Activated naive CD4-positive, alpha-beta T cell (primary cell): ENCODE results near the gene LRP8.

Experiments used
- DNase-seq, 4 experiments: peaks; one replicate each; lab custom pipeline; 2025; lab: John Stamatoyannopoulos, UW

The LRP8 gene

DNA sequence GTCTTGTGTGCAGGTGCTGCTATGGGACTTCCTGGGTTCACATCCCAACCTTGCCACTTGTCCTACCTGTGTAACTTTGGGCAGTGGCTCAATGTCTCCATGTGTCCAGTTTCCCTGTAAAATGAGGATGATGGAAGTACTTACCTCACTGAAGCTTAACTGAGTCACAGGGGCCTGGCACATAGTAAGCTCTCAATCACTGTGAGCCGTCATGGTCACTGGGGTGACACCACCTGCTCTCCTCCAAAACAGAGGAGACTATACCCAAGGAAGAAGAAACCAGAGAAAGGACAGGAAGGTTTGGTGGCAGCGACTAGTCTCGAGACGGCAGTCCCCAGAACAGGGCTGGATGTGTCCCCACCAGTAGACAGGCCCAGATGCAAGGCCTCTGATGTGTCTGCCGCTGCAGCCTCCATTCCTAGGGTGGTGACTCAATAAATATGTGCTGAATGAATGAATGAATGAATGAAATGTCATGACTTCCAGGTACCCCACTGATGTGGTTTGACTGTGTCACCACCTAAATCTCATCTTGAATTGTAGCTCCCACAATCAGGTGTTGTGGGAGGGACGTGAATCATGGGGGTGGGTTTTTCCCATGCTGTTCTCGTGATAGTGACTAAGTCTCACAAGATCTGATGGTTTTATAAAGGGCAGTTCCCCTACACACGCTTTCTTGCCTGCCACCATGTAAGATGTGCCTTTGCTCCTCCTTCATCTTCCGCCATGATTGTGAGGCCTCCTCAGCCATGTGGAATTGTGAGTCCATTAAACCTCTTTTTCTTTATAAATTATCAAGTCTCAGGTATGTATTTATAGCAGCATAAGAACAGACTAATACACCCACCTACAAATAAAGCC is 13.0 kb upstream of the LRP8 start:
- DNase-seq: no peak

DNA sequence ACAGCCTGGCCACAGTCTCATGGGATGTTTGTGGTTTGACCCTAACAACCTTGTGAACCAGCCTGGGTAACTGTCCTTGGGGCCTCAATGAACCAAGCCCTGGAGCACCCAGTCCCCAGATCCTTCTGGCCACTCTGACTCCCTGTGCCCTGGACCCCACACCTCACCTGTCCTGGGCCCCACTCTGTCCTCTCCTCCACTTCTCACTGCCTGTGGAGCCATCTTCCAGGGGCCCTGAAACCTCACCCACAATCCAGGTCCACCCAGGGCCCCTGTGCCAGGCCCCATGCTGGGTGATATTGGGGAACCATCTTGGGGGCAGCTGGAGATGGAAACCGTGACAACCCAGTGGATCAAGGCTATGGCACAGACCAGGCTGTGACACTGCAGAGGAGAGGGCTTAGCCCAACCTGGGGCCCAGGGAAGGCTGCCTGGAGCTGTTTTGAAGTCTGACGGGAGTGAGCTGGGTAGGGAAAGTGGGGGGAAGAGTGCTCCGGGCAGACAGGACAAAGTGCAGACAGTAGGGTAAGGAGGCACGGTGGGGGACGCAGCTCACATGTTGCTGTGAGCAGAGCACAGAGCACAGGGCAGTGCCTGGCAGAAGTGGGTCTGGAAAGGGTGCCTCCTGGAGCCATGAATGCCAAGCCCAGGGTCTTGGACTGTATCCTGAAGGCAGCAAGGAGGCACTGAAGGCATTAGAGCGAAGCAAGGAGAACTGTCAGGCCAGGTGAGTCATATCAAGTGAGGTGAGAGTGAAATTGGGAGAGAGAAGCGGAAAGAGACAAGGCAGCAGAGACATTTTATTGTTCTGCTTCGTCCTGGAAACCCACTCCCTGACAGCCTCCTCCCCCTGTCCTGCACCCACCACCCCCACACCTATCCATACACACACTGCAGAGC is 12.1 kb upstream of the LRP8 start:
- DNase-seq: no peak

DNA sequence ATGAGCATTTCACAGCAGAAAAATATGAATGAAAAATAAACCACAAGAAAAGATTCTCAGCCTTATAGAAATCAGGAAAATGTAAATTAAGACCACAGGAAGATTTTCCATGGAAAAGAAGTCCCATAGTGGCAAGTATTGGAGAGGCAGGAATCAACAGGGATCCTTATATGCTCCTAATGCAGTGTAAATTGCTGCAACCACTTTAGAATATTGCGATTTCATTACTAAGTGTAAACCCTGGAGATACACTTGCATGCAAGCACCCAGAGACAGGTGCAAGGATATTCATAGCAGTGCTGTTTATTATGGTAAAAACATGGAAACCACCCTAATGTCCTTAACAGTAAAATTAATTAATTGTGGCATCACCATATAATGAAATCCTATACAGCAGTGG is 10.6 kb upstream of the LRP8 start:
- no peak for DNase-seq

DNA sequence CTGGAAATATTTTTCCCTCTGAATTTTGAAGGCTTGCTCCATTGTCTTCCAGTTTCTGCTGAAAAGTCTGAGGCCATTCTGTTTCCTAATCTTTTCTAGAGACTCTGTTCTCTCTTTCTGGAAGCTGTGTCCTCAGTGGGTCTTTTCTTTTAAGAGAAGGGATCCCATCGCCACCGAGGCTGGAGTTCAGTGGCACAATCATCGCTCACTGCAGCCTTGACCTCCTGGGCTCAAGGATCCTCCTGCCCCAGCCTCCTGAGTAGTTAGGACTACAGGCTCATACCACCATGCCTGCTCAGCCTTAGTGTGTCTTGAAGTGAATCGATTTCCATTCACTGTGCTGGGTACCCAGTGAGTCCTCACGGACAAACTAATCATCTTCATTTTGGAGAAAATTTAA is 9.6 kb upstream of the LRP8 start:
- no peak for DNase-seq

DNA sequence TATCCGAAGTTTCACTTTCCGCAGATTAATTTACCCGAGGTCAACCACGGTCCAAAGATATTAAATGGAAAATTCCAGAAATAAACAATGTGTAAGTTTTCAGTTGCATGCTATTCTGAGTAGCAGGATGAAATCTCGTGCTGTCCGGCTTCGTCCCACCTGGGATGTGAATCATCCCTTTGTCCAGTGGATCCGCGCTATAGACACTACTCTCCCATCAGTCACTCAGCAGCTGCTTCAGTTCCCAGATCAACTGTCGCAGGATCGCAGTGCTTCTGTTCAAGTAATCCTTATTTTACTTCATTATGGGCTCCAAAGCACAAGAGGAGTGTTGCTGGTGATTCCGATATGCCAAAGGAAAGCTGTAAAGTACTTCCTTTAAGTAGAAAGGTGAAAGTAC is 8.3 kb upstream of the LRP8 start:
- no peak for DNase-seq

DNA sequence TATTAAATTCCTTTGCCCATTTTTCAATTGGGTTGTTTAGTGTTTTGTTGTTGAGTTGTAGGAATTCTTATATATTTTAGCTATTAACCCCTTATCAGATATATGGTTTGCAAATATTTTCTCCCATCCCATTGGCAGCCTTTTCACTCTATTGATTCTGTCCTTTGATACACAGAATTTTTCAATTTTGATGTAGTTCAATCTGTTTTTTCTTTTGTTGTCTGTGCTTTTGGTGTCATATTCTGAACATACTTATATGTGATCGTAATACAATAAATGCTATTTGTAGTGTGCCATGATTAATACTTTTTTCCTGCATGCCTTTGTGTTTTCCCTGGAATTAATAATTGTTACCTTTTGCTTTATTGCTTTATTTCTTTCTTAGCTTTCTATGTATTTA is 7.8 kb upstream of the LRP8 start:
- DNase-seq: no peak

DNA sequence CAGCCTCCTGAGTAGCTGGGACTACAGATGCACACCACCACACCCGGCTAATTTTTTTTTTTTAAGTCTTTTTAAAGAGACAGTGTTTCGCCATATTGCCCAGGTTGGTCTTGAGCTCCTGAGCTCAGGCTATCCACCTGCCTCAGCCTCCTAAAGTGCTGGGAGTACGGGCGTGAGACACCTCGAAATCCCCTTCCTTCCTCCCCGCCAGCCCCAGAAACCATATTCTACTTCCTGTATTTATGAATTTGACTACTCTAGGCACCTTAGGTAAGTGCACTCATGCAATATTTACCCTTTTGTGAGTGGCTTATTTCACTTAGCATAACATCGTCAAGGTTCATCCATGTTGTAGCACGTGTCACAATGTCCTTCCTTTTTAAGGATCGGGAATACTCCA is 6.9 kb upstream of the LRP8 start:
- no peak for DNase-seq

DNA sequence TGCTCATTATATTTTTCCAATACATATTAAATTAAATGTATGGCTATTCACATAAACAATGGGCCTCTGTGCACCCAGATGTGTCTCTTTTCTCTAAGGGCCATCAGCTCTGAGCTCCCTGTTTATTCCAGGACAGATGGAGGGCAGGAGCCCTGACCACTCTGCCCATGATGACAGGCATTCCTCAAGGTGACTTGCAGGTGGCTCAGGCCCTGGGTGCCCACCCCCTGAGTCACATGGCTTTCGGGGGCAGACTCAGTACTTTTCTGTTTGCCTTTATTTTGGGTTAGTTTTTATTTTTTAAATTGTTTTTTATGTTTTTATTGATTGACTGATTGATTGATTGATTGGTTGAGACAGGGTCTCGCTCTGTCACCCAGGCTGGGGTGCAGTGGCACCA is 6.4 kb upstream of the LRP8 start:
- DNase-seq: no peak

DNA sequence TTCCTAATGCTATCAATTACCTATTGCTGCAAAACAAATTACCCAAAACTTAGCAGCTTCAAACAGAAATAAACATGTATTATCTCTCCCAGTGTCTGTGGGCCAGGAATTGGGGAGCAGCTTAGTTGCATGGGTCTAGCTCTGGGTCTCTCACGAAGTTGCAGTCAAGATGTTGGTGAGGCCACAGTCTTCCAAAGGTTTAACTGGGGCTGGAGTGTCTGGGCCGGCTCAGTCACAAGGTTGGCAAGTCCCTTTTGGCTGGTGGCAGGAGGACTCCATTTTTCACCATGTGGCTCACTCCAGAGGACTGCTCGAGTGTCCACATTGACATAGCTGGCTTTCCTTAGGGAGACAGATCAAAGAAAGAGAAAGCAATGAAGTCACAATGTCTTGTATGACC is 5.0 kb upstream of the LRP8 start:
- no peak for DNase-seq

DNA sequence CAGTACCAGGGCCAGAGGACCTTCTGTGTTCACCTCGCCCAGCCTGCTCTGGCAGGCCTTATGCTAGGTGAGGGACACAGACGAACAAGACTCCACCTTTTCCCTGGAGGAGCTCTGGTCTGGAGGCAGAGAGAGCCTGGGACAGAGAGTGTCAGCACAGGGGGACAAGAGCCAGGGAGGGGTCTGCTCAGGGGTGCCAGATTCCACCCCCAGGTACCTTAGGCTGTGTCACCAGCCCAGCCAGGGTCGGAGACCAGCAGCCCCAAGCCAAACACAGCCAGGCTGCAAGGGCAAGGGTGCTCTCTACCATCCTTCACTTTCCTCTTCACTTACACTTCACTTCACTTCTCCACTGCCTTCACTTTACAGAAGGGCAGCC is 4.3 kb upstream of the LRP8 start:
- DNase-seq: no peak

DNA sequence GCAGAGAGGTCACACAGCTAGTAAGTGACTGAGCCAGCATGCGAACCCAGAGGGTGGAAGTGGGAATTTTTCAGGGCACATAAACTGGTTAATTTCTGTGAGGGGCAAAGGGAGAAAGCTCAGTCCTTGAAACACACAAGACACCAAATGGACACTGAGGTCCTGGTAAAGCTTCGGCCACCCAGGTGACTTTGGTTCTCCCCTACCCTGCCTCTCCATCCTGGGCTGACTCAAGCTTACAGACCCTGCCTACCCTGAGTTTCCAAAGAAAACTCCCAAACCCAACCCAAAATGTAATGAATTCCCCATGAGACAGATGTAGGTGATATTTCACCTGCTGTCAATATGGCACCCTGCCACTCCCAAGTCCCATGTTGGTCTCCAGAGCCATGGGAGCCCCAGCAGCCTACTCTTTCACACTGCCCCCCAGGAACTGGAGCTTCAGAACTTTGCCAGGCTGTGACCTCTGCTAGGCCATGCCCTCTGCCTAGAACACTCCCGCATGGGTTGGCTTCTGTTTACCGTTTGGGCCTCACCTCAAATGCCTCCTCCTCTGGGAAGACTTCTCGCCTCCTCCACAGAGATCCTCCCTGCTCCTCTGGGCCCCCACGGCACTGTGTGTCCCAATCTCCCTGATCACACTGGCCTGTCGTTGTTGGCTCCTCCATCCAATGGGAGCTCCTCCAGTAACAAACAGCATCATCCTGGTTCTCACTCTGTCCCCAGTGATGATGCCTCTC is 3.7 kb upstream of the LRP8 start:
- no peak for DNase-seq

DNA sequence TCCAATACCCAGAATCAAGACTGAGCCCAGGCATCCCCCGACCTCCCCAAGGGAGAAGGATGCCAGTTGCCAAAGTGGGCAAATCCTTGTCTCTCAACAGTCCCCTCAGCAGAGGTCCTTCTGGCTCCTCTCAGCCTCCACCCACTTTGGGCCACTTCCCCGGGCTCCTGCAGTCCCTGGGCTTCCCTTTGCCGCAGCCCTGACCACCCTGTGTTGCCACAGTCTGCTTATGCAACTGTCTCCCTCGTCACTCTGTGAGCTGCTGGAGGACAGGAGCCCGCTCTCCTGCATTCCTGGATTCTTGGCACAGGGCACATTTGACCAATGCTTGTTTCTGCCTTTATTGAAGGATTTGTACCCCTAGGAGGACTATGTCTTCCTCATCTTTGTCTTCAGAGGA is 2.9 kb upstream of the LRP8 start:
- DNase-seq: no peak

DNA sequence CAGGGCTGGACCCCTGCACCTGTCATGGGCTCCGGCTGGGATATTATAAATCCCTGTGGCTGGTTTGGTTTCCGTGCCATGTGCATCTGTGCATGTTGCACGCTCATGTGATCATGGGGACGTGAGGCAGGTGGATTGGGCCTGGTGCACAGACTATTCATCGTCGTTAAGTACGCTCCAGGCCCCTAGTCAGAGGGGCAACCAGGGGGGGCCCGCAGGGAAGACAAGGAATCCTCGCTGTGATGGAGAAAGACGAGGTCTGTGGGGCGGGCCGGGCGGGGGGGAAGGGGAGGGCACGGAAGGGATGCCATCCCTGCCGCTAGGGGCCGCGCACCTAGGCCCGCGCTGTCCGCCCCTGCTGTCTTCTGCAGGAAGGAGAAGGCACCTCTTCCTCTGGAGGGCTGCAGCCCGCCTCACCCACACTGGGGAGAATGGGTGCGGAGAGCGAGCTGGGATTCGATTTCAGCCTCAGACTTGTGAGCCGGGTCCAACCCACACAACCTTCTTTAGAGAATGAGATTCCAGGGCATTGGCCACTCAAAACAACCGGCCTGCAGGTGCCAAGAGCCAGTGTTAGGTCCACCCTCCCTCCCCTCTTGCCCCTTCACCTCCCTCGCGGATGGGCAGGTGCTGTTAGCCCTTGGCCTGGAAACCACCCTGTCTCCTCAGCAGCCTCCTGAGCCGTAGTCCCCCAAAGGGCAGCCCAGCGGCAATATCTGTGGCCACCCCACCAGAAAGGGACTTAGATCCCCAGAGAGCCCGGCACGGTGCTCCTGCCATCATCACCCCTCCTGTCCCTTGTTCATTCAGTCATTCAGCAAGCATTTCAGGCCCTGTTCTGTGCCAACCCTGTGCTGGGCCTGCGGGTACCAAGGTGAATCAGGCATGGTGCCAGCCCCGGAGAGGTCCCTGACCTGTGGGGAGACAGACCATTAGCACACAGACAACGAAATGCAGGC is 950 bp upstream of the LRP8 start:
- DNase-seq: no peak

DNA sequence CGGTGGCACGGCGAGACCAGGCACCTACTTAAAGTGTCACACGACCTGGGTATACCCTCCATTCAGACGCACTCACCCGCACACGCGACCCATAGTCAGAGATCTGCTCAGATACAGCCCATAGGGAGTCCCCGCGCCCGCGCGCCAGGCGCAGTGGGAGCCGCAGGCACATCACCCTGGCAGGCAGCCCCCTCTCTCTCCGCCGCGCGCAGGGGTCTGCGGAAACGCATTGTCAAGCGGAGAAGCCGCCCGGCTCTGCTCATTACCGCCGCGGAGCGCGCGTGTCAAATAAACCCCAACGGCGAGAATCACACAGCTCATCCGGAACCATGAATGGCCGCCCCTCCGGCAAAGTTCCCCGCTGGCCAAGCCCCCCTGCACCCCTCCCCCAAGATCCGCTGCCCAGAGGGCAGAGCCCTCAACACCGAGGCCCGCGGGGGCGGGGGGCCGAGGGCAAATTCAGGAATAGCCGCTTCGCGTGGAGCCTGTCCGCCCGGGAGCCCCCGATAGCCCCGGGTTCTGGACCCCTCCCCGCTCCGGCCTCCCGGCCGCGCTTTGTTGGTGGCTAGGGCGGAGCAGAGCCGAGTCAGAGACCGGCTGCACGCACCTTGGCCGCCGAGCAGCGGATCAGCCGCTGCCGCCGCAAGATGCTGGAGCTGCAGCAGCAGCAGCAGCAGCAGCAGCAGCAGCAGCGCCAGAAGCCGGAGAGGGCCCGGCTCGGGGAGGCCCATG is 522 bp downstream of the LRP8 start:
- DNase-seq: peak; percentile 21 to 44 (median 38)

DNA sequence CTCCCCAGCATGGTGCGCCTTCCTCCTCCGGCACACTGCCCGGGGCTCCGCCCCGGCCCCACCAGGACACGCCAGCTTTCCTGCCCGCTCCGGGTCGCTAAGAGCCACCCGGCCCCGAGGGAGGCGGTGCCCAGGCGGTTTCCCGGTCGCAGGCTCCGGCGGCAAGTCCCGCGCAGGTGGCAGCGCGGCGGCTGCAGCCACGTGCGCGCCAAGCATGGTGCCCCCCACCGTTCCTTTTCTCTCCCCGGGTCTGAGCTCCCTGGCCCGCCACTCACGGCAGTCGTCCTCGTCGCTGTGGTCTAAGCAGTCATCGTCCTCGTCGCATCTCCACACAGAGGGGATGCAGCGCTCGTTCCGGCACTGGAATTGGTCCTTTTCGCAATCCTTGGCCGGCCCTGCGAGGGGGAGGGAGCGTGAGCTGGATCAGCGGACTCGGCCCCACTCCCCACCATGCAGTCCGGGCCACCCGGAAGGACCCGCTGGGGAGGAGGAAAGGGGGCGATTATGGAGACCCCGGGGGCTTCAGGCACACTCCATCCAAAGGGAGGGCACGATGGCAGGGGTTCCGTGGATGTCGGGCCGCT is 1.2 kb downstream of the LRP8 start:
- DNase-seq: peak in 1 of 4 experiments; percentile 20

DNA sequence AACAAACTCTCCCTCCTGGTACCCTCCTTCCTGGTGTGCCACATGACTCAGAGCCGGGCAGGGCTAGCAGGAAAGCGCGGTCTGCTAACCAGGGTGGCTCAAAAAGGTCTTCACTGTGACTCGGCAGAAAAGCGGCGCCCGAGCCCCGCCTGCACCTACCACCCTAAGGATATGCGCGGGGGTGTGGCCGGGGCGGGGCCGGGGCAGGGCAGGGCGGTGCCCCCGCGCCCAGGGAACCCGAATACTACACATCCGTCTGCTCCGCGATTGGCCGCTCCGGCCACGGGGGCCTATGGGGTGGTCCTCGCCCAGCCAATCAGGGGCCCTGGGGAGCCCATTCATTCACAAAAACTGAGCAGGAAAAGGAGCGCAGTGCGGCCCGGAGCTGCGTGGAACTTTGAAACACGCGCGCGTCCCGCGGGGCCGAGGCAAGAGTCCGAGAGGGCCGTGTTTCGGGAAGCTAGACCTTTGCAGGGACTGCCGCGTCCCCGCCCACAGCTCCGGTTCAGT is 1.7 kb downstream of the LRP8 start:
- DNase-seq: peak; percentile 69 to 85 (median 81)

DNA sequence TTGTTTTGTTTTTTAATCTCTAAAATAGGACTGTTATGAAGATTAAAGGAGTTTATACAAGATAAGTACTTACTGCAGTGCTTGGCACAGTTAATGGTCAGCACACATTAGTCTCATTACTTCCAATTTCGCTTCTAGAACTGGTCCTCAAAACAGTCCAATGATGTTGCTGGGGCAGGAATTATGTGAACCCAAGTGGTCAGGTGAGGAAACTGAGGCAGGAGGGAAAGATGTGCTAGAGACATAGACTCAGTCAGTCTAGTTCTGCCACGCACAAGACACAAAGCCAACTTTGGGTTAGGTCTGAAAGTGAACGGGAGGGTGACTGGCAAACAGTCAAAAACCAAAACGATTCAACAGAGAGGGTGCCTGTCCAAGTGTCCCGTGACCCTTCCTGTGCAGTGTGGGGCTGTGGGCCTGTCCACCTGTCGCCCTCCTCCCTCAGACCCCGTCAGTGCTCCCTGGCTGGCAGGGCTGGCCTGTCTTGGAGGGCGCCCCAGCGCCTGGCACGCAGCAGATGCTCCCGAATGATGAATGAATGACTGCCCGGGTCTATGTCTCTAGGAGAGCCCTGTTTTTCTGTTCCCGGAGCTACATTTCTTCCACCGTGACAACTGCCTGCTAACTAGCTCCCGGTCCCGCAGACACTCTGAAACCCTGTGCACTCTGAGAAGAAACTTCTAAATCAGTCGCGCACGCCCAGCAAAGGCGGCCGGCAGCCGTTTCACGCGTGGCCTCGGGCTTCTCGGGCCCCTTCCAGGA is 2.4 kb downstream of the LRP8 start:
- DNase-seq: no peak

DNA sequence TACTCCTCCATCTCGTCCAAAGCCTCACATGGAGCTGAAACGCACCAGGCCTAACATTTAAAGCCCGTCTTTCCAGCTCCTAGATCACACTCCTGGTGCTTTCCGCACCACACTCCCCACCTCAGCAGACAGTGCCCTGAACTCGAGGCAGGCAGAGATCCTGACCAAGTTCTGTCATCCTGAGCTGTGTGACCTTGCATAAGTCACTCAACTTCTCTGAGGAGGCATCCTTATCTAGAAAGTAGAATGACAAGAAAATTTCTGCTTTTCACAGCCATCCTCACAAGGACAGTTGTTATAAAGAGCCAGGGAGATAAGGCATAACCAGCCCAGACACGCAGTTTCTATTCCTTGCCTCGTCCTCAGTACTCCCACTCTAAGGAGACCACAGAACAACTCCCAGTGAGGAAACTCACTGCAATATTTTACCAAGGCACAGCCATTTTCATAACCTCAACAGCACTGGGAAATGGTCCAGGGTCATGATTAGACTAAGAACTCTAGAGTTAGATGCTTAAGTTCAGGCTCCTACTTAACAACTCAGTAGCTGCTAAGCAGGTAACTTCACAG is 3.1 kb downstream of the LRP8 start:
- DNase-seq: no peak

DNA sequence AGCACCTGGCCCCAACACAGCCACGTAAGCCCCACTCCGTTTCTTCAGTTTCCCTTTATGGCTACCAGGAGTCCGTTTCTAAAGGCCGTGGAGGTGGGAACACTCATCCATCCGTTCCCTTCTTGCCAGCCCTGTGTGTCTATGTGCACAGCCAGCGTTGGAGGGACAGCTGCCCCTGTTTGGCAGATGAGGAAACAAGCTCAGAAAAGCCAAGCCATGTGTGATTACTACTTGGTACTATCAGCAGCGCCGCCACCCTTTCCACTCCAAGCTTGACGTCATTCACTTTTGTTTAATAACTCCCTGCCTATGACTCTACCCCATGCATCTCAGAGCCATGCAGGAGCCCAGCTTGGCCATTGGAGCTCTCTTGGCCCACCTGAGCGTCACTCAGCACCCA is 3.5 kb downstream of the LRP8 start:
- DNase-seq: no peak
